HepG2 (cell line): ENCODE measurements around the gene TMEM200B. TPM values are rescaled to one million over a fixed set of nuclear protein-coding genes. Genes with fewer than 3 reads are reported as not detected.
A peak's percentile ranks its signal among the peaks of the same experiment; 100 is the strongest.

ENCODE experiments used
- BRD4 ChIP-seq: sonication (generic); formaldehyde crosslinking; IDR thresholded peaks from 2 replicates; pipeline ENCODE4 v1.4.0; 2020; ENCODE audit warnings: missing genetic modification reagents
- CREBL2 ChIP-seq: sonication (generic); formaldehyde crosslinking; IDR thresholded peaks from 2 replicates; pipeline ENCODE4 v1.8.1; 2023; ENCODE audit warnings: missing genetic modification reagents, mild to moderate bottlenecking, borderline replicate concordance
- NCOR1 ChIP-seq: fragments of 200-600 bp; sonication (generic); IDR thresholded peaks from 2 replicates; pipeline ENCODE4 v1.7.0; 2017; ENCODE audit warnings: antibody characterized with exemption, low read length, borderline replicate concordance
- RARA ChIP-seq: IDR thresholded peaks from 2 replicates; pipeline ENCODE4 v1.6.1; 2016; ENCODE audit warnings: missing genetic modification reagents, missing compliant biosample characterization
- RERE ChIP-seq: IDR thresholded peaks from 2 replicates; pipeline ENCODE4 v1.6.1; 2016; ENCODE audit warnings: low read depth, missing genetic modification reagents, missing compliant biosample characterization
- RFXAP ChIP-seq: sonication (generic); formaldehyde crosslinking; IDR thresholded peaks from 2 replicates; pipeline ENCODE4 v1.4.0; 2020; ENCODE audit warnings: missing genetic modification reagents, borderline replicate concordance
- SAP130 ChIP-seq: IDR thresholded peaks from 2 replicates; pipeline ENCODE4 v1.6.1; 2016; ENCODE audit warnings: low read depth
- ZFAT ChIP-seq: sonication (generic); formaldehyde crosslinking; conservative IDR thresholded peaks from 2 replicates; pipeline ENCODE4 v1.8.1; 2023; ENCODE audit warnings: missing genetic modification reagents, inconsistent platforms
- ZFP37 ChIP-seq: sonication (generic); formaldehyde crosslinking; IDR thresholded peaks from 2 replicates; pipeline ENCODE4 v1.4.0; 2020; ENCODE audit warnings: missing genetic modification reagents, borderline replicate concordance
- ZFP62 ChIP-seq: sonication (generic); formaldehyde crosslinking; IDR thresholded peaks from 2 replicates; pipeline ENCODE4 v1.4.0; 2020; ENCODE audit warnings: missing genetic modification reagents
- ZMYM2 ChIP-seq: sonication (generic); formaldehyde crosslinking; IDR thresholded peaks from 2 replicates; pipeline ENCODE4 v1.8.0; 2022; ENCODE audit warnings: mild to moderate bottlenecking, missing genetic modification reagents
- ZNF777 ChIP-seq: sonication (generic); formaldehyde crosslinking; IDR thresholded peaks from 2 replicates; pipeline ENCODE4 v1.4.0; 2020; ENCODE audit warnings: missing genetic modification reagents
- ZNF883 ChIP-seq: sonication (generic); formaldehyde crosslinking; IDR thresholded peaks from 2 replicates; pipeline ENCODE4 v1.5.1; 2020; ENCODE audit warnings: mild to moderate bottlenecking, missing genetic modification reagents; ENCODE audit errors: not compliant biosample characterization
- polyA plus RNA-seq, 8 experiments: library from polyadenylated mRNA; depleted of rRNA in 3 of 8; stranded (reverse) in 7 of 8; unstranded in 1 of 8; fragments of >200 nt; fragmentation: Illumina TruSeq in 4 of 8; extraction: Trizol in 4 of 8; gene quantifications; 2 replicates each; pipeline versions ENCODE4 v1.2.1 to v1.2.3, GENCODE V29; 2011 to 2016; ENCODE audit warnings: low read depth in 4 of 8, missing spikeins in 1 of 8, mixed read lengths in 1 of 8; ENCODE audit not compliant: insufficient read depth in 1 of 8
- total RNA-seq, 5 experiments: library from RNA; depleted of rRNA; stranded (reverse); fragments of >200 nt; fragmentation: Illumina TruSeq; extraction: Trizol; gene quantifications; 2 replicates each; pipeline ENCODE4 v1.2.3, GENCODE V29; 2016; ENCODE audit warnings: low read depth in 1 of 5
- TF ChIP-seq, protein P1 (sequence below): sonication (generic); formaldehyde crosslinking; IDR thresholded peaks from 2 replicates; pipeline ENCODE4 v1.4.0; 2020; ENCODE audit warnings: low read depth, missing genetic modification reagents
- TF ChIP-seq, protein P2 (sequence below): sonication (generic); formaldehyde crosslinking; IDR thresholded peaks from 2 replicates; pipeline ENCODE4 v1.4.0; 2020; ENCODE audit warnings: missing genetic modification reagents

TMEM200B gene
- total and polyA plus RNA-seq, 2 of the 13 experiments (the other 11 are each of a cell fraction or from before 2014, with no cell fraction given), result 1.1 to 1.4 TPM

GRCh38 chr1:29105822-29106221, 17.9 kb downstream of the TMEM200B start (continued):
- no peak for TF ChIP-seq CREBL2 (CRISPR knock-in tag)
- no peak for TF ChIP-seq RFXAP (CRISPR knock-in tag)
- TF ChIP-seq ZFP37, result no peak
- no peak for TF ChIP-seq ZNF883
- TF ChIP-seq ZFAT (CRISPR knock-in tag), result no peak
- TF ChIP-seq, protein P1, sequence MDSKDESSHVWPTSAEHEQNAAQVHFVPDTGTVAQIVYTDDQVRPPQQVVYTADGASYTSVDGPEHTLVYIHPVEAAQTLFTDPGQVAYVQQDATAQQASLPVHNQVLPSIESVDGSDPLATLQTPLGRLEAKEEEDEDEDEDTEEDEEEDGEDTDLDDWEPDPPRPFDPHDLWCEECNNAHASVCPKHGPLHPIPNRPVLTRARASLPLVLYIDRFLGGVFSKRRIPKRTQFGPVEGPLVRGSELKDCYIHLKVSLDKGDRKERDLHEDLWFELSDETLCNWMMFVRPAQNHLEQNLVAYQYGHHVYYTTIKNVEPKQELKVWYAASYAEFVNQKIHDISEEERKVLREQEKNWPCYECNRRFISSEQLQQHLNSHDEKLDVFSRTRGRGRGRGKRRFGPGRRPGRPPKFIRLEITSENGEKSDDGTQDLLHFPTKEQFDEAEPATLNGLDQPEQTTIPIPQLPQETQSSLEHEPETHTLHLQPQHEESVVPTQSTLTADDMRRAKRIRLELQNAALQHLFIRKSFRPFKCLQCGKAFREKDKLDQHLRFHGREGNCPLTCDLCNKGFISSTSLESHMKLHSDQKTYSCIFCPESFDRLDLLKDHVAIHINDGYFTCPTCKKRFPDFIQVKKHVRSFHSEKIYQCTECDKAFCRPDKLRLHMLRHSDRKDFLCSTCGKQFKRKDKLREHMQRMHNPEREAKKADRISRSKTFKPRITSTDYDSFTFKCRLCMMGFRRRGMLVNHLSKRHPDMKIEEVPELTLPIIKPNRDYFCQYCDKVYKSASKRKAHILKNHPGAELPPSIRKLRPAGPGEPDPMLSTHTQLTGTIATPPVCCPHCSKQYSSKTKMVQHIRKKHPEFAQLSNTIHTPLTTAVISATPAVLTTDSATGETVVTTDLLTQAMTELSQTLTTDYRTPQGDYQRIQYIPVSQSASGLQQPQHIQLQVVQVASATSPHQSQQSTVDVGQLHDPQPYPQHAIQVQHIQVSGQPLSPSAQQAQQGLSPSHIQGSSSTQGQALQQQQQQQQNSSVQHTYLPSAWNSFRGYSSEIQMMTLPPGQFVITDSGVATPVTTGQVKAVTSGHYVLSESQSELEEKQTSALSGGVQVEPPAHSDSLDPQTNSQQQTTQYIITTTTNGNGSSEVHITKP (CRISPR knock-in tag), result no peak
- TF ChIP-seq ZNF777 (CRISPR knock-in tag), result no peak
- peak; percentile 65; the same call in 1 of the 2 replicates for TF ChIP-seq RARA (CRISPR knock-in tag)
- TF ChIP-seq NCOR1, result no peak
- TF ChIP-seq ZFP62 (CRISPR knock-in tag), result no peak
- TF ChIP-seq ZMYM2 (CRISPR knock-in tag), result peak; percentile 88
- TF ChIP-seq BRD4 (CRISPR knock-in tag), result no peak
- peak; percentile 60 for TF ChIP-seq SAP130 (CRISPR knock-in tag)
- TF ChIP-seq RERE (CRISPR knock-in tag), result no peak
- TF ChIP-seq, protein P2, sequence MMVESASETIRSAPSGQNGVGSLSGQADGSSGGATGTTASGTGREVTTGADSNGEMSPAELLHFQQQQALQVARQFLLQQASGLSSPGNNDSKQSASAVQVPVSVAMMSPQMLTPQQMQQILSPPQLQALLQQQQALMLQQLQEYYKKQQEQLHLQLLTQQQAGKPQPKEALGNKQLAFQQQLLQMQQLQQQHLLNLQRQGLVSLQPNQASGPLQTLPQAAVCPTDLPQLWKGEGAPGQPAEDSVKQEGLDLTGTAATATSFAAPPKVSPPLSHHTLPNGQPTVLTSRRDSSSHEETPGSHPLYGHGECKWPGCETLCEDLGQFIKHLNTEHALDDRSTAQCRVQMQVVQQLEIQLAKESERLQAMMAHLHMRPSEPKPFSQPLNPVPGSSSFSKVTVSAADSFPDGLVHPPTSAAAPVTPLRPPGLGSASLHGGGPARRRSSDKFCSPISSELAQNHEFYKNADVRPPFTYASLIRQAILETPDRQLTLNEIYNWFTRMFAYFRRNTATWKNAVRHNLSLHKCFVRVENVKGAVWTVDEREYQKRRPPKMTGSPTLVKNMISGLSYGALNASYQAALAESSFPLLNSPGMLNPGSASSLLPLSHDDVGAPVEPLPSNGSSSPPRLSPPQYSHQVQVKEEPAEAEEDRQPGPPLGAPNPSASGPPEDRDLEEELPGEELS, result peak; percentile 74
